PC-3 (cell line): ENCODE measurements around the gene CHST11. TPM values are rescaled to one million over a fixed set of nuclear protein-coding genes. Genes with fewer than 3 reads are reported as not detected.

Source experiments
- ATAC-seq: fragments of 200-7000 bp; cut with Tn5 transposase; 2 replicates; pipeline ENCODE4 v1.9.1; 2020; ENCODE audit warnings: mild to moderate bottlenecking, moderate library complexity
- BruUV-seq: library from RNA; stranded (reverse); fragments of 400-500 nt; replicated peaks from 2 replicates; lab custom pipeline; 2021; lab: Mats Ljungman, UMichigan
- CTCF ChIA-PET: fragments of 300-600 bp; sonication (Branson Sonifier 250); formaldehyde crosslinking; loops from one replicate; lab custom pipeline; 2022; ENCODE audit warnings: antibody characterized with exemption; lab: Charles Lee
- POLR2A ChIA-PET: fragments of 300-600 bp; sonication (Branson Sonifier 250); formaldehyde crosslinking; loops from one replicate; lab custom pipeline; 2022; ENCODE audit warnings: antibody characterized with exemption; ENCODE audit not compliant: unreplicated experiment; lab: Charles Lee
- DNase-seq: peaks from one replicate; pipeline ENCODE4 v3.0.0-alpha.2; 2015
- H2AFZ ChIP-seq: fragments of 300-600 bp; sonication (generic); 2 replicates; pipeline ENCODE4 v1.6.0; 2016; ENCODE audit warnings: antibody characterized with exemption, low read length
- H3F3A ChIP-seq: fragments of 300-600 bp; sonication (generic); one replicate; pipeline ENCODE4 v1.6.0; 2017; ENCODE audit warnings: antibody characterized with exemption, low read length, control low read depth, mild to moderate bottlenecking; ENCODE audit not compliant: unreplicated experiment
- H3K27ac ChIP-seq: fragments of 300-600 bp; sonication (generic); 2 replicates; pipeline ENCODE4 v1.5.1; 2016; ENCODE audit warnings: mild to moderate bottlenecking, low read length
- H3K27me3 ChIP-seq: fragments of 300-600 bp; sonication (generic); 2 replicates; pipeline ENCODE4 v1.6.1; 2016; ENCODE audit warnings: low read length, mixed read lengths
- H3K36me3 ChIP-seq: fragments of 300-600 bp; sonication (generic); 2 replicates; pipeline ENCODE4 v1.6.1; 2016; ENCODE audit warnings: low read depth, mixed run types, low read length, mixed read lengths
- H3K4me1 ChIP-seq: fragments of 300-600 bp; sonication (generic); 2 replicates; pipeline ENCODE4 v1.5.1; 2016; ENCODE audit warnings: low read length; ENCODE audit not compliant: insufficient read depth
- H3K4me2 ChIP-seq: fragments of 300-600 bp; sonication (generic); 2 replicates; pipeline ENCODE4 v1.6.0; 2016; ENCODE audit warnings: low read length
- H3K4me3 ChIP-seq: fragments of 300-600 bp; sonication (generic); 2 replicates; pipeline ENCODE4 v1.5.1; 2016; ENCODE audit warnings: mild to moderate bottlenecking, low read length, mixed read lengths
- H3K79me2 ChIP-seq: fragments of 300-600 bp; sonication (generic); 2 replicates; pipeline ENCODE4 v1.6.1; 2017; ENCODE audit warnings: low read length, mixed read lengths
- H3K9ac ChIP-seq: fragments of 300-600 bp; sonication (generic); 2 replicates; pipeline ENCODE4 v1.6.0; 2016; ENCODE audit warnings: mild to moderate bottlenecking, low read length
- H3K9me2 ChIP-seq: fragments of 300-600 bp; sonication (generic); replicated peaks from 2 replicates; pipeline ENCODE4 v1.6.1; 2016; ENCODE audit warnings: mixed run types, low read length, mixed read lengths
- H3K9me3 ChIP-seq: fragments of 300-600 bp; sonication (generic); 2 replicates; pipeline ENCODE4 v1.6.1; 2016; ENCODE audit warnings: low read length, mixed read lengths
- H4K20me1 ChIP-seq: fragments of 300-600 bp; sonication (generic); 2 replicates; pipeline ENCODE4 v1.6.1; 2016; ENCODE audit warnings: low read length, mixed read lengths
- CTCF ChIP-seq: fragments of 300-600 bp; sonication (generic); conservative IDR thresholded peaks from 2 replicates; pipeline ENCODE4 v1.5.1; 2017; ENCODE audit warnings: antibody characterized with exemption, low read depth, mild to moderate bottlenecking, low read length
- EZH2 ChIP-seq: fragments of 300-600 bp; sonication (generic); IDR thresholded peaks from one replicate; pipeline ENCODE4 v1.6.1; 2017; ENCODE audit warnings: antibody characterized with exemption, mild to moderate bottlenecking, low read length; ENCODE audit not compliant: unreplicated experiment
- EZH2phosphoT487 ChIP-seq: fragments of 300-600 bp; sonication (generic); IDR thresholded peaks from 2 replicates; pipeline ENCODE4 v1.6.1; 2018; ENCODE audit warnings: mild to moderate bottlenecking, antibody characterized with exemption, low read length, borderline replicate concordance
- intact Hi-C: fragments of 100-400 bp; cut with micrococcal nuclease; formaldehyde crosslinking; loops from 2 replicates; pipeline ENCODE4 v1.9.0; 2023
- total RNA-seq: library from RNA; depleted of rRNA; stranded (reverse); fragments of >200 nt; gene quantifications from 2 replicates; pipeline ENCODE4 v1.2.3, GENCODE V29; 2014

CHST11 gene
- total RNA-seq, 1 experiment from 2014 or later = 53.5 TPM

GRCh38 chr12:104792570-104792969 is 335.8 kb downstream of the CHST11 start:
- Histone ChIP-seq H3F3A (no peaks in the 10 kb centered on the region), H3K27ac (no peak overlapping the region), H3K36me3 (no peaks in the 10 kb centered on the region), H4K20me1 (no peaks in the 10 kb centered on the region), H3K4me1 (peaks cover 13% of the 10 kb centered on the region), H3K79me2 (no peaks in the 10 kb centered on the region), H3K4me2 (peak overlapping the region; percentile 43), H3K27me3 (no peaks in the 10 kb centered on the region), H2AFZ (0 out of 2 replicates have a peak overlapping the region, but pooled peaks have one; percentile 19), H3K4me3 (no peak overlapping the region), H3K9ac (no peak overlapping the region), H3K9me2 (no peaks in the 10 kb centered on the region), H3K9me3 (no peaks in the 10 kb centered on the region)
- intact Hi-C loops = loop anchor here (10.0 kb wide), 1 partner anchor 338 kb away; the partner anchor contains the start of gene CHST11
- DNase-seq (peak; percentile 94), ATAC-seq (peak; percentile 97)
- no TSS peak for BruUV-seq
- ChIA-PET POLR2A (no interaction called here), CTCF (no interaction called here)
- TF ChIP-seq CTCF (no peak), EZH2phosphoT487 (no peak), EZH2 (no peak)

GRCh38 chr12:104793285-104793684 is 336.5 kb downstream of the CHST11 start:
- no peak overlapping the region for H2AFZ ChIP-seq
- H3F3A ChIP-seq = no peaks in the 10 kb centered on the region
- ATAC-seq (no peak), DNase-seq (no peak)
- no peaks in the 10 kb centered on the region for H3K9me2 ChIP-seq
- H3K4me1 ChIP-seq = peaks cover 13% of the 10 kb centered on the region
- H4K20me1 ChIP-seq = no peaks in the 10 kb centered on the region
- TF ChIP-seq CTCF (no peak), EZH2 (no peak), EZH2phosphoT487 (no peak)
- no TSS peak for BruUV-seq
- no peaks in the 10 kb centered on the region for H3K36me3 ChIP-seq
- intact Hi-C loops = loop anchor here (10.0 kb wide), 1 partner anchor 338 kb away; the partner anchor contains the start of gene CHST11
- no peaks in the 10 kb centered on the region for H3K79me2 ChIP-seq
- H3K9me3 ChIP-seq = no peaks in the 10 kb centered on the region
- CTCF ChIA-PET = no interaction called here
- peak overlapping the region; percentile 43; the same call in 1 of the 2 replicates for H3K4me2 ChIP-seq
- no peak overlapping the region for H3K27ac ChIP-seq
- no peaks in the 10 kb centered on the region for H3K27me3 ChIP-seq
- POLR2A ChIA-PET = no interaction called here
- H3K9ac ChIP-seq = no peak overlapping the region
- no peak overlapping the region for H3K4me3 ChIP-seq

GRCh38 chr12:104793968-104794367 is 337.2 kb downstream of the CHST11 start:
- Histone ChIP-seq H2AFZ (no peak overlapping the region), H3K36me3 (no peaks in the 10 kb centered on the region), H3K4me2 (no peak overlapping the region), H3K4me3 (no peak overlapping the region), H3F3A (no peaks in the 10 kb centered on the region), H3K27me3 (no peaks in the 10 kb centered on the region), H3K27ac (no peak overlapping the region), H4K20me1 (no peaks in the 10 kb centered on the region), H3K4me1 (peaks cover 13% of the 10 kb centered on the region), H3K79me2 (no peaks in the 10 kb centered on the region), H3K9me3 (no peaks in the 10 kb centered on the region), H3K9me2 (no peaks in the 10 kb centered on the region), H3K9ac (no peak overlapping the region)
- POLR2A ChIA-PET = interaction anchor here (0.6 kb wide), 1 partner anchor 269 kb away, joined by 5 read pairs; no protein-coding TSS in a partner anchor
- ATAC-seq = no peak
- TF ChIP-seq CTCF (no peak), EZH2 (no peak), EZH2phosphoT487 (no peak)
- CTCF ChIA-PET = no interaction called here
- no peak for DNase-seq
- intact Hi-C loops = loop anchor here (10.0 kb wide), 1 partner anchor 339 kb away; the partner anchor contains the start of gene CHST11
- no TSS peak for BruUV-seq
